K562 (cell line): ENCODE measurements around the gene COL8A2.

ENCODE experiments used
- CHD2 ChIP-seq: IDR thresholded peaks from 2 replicates; pipeline ENCODE4 v1.6.1; 2011; ENCODE audit warnings: low read depth, low read length
- CHD4 ChIP-seq: fragments of 200-600 bp; sonication (generic); IDR thresholded peaks from 3 replicates; pipeline ENCODE4 v1.6.1; 2012; ENCODE audit warnings: low read depth, mild to moderate bottlenecking, mixed read lengths, low read length, inconsistent platforms; ENCODE audit not compliant: insufficient read depth, insufficient replicate concordance, poor library complexity, severe bottlenecking
- GTF2F1 ChIP-seq: IDR thresholded peaks from 2 replicates; pipeline ENCODE4 v1.6.1; 2011; ENCODE audit warnings: low read depth, low read length, improper control_type of control experiment
- HCFC1 ChIP-seq: IDR thresholded peaks from 2 replicates; pipeline ENCODE4 v1.6.1; 2012; ENCODE audit warnings: low read depth, low read length, improper control_type of control experiment
- XRCC5 ChIP-seq: fragments of 200-400 bp; formaldehyde crosslinking; IDR thresholded peaks from 2 replicates; pipeline ENCODE4 v1.6.1; 2017; ENCODE audit warnings: low read depth, mild to moderate bottlenecking, low read length
- YY1 ChIP-seq, 3 experiments: IDR thresholded peaks; 2 replicates each; pipeline ENCODE4 v1.6.1; 2011; ENCODE audit warnings: low read length in 2 of 3, mild to moderate bottlenecking in 2 of 3, moderate library complexity in 2 of 3, borderline replicate concordance in 1 of 3, control low read depth in 1 of 3, low read depth in 1 of 3; ENCODE audit not compliant: insufficient read depth in 3 of 3, insufficient replicate concordance in 2 of 3, control insufficient read depth in 1 of 3, insufficient read length in 1 of 3; ENCODE audit errors: extremely low read depth in 1 of 3
- ZNF165 ChIP-seq: fragments of 250-450 bp; sonication (Bioruptor Pico); IDR thresholded peaks from 2 replicates; pipeline ENCODE4 v1.4.0; 2020; ENCODE audit warnings: borderline replicate concordance
- TF ChIP-seq, protein P1 (sequence below): sonication (generic); formaldehyde crosslinking; IDR thresholded peaks from 2 replicates; pipeline ENCODE4 v1.8.1; 2023; ENCODE audit warnings: mild to moderate bottlenecking, missing genetic modification reagents
- TF ChIP-seq, protein P2 (sequence below): IDR thresholded peaks from 2 replicates; pipeline ENCODE4 v1.6.1; 2011; ENCODE audit warnings: borderline replicate concordance, low read depth, mild to moderate bottlenecking, moderate library complexity, low read length; ENCODE audit not compliant: insufficient read depth, poor library complexity, severe bottlenecking
- TF ChIP-seq, protein P3 (sequence below): sonication (generic); formaldehyde crosslinking; IDR thresholded peaks from 2 replicates; pipeline ENCODE4 v1.5.0; 2020; ENCODE audit warnings: missing genetic modification reagents
- TF ChIP-seq, protein P4 (sequence below), 3 experiments: IDR thresholded peaks in 2 of 3; conservative IDR thresholded peaks in 1 of 3; 2 replicates each; pipeline ENCODE4 v1.5.1; 2011 to 2012; ENCODE audit warnings: low read length in 3 of 3, mild to moderate bottlenecking in 3 of 3, control low read depth in 2 of 3, improper control_type of control experiment in 1 of 3, inconsistent platforms in 1 of 3, low read depth in 1 of 3, mixed read lengths in 1 of 3, moderate library complexity in 1 of 3; ENCODE audit not compliant: insufficient read depth in 2 of 3
- TF ChIP-seq, protein P5 (sequence below): IDR thresholded peaks from 2 replicates; pipeline ENCODE4 v1.6.1; 2016; ENCODE audit warnings: missing genetic modification characterization, missing compliant biosample characterization
- TF ChIP-seq, protein P6 (sequence below): fragments of 450-650 bp; IDR thresholded peaks from one replicate; pipeline ENCODE4 v1.6.1; 2018; ENCODE audit warnings: mild to moderate bottlenecking, moderate library complexity; ENCODE audit not compliant: partially characterized antibody

DNA sequence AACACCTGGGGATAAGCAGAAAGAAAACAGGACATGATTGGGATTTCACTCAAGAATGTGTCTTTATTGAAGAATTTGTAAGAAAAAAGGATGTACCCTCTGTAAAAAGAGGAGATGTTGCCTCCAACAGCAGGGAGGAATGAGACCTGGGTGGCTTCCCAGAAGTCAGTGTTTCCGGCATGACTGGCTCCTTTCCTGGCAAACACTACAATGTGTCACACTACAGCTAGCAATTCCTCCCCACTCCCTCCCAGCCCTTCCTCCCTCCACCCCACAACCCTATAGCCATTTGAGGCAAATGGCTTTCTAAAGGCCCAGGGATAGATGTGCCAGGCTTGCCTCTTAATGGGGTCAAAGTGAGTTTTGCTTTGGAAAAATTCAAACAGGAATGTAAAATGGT lies 11.5 kb upstream of the COL8A2 start:
- TF ChIP-seq XRCC5: no peak
- TF ChIP-seq, protein P1, sequence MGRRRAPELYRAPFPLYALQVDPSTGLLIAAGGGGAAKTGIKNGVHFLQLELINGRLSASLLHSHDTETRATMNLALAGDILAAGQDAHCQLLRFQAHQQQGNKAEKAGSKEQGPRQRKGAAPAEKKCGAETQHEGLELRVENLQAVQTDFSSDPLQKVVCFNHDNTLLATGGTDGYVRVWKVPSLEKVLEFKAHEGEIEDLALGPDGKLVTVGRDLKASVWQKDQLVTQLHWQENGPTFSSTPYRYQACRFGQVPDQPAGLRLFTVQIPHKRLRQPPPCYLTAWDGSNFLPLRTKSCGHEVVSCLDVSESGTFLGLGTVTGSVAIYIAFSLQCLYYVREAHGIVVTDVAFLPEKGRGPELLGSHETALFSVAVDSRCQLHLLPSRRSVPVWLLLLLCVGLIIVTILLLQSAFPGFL (CRISPR knock-in tag): no peak
- TF ChIP-seq CHD4: no peak
- TF ChIP-seq, protein P2, sequence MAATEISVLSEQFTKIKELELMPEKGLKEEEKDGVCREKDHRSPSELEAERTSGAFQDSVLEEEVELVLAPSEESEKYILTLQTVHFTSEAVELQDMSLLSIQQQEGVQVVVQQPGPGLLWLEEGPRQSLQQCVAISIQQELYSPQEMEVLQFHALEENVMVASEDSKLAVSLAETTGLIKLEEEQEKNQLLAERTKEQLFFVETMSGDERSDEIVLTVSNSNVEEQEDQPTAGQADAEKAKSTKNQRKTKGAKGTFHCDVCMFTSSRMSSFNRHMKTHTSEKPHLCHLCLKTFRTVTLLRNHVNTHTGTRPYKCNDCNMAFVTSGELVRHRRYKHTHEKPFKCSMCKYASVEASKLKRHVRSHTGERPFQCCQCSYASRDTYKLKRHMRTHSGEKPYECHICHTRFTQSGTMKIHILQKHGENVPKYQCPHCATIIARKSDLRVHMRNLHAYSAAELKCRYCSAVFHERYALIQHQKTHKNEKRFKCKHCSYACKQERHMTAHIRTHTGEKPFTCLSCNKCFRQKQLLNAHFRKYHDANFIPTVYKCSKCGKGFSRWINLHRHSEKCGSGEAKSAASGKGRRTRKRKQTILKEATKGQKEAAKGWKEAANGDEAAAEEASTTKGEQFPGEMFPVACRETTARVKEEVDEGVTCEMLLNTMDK: no peak
- TF ChIP-seq GTF2F1: no peak
- TF ChIP-seq HCFC1: no peak
- TF ChIP-seq YY1 (IDR thresholded peaks at IDR 0.05; ENCODE audit: borderline replicate concordance in 1 of 3, control insufficient read depth in 1 of 3, extremely low read depth in 1 of 3, insufficient read depth in 3 of 3, insufficient read length in 1 of 3, insufficient replicate concordance in 2 of 3, low read depth in 1 of 3, low read length in 2 of 3): no peak
- TF ChIP-seq, protein P3, sequence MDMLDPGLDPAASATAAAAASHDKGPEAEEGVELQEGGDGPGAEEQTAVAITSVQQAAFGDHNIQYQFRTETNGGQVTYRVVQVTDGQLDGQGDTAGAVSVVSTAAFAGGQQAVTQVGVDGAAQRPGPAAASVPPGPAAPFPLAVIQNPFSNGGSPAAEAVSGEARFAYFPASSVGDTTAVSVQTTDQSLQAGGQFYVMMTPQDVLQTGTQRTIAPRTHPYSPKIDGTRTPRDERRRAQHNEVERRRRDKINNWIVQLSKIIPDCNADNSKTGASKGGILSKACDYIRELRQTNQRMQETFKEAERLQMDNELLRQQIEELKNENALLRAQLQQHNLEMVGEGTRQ (CRISPR knock-in tag): no peak
- TF ChIP-seq CHD2: no peak
- TF ChIP-seq, protein P4, sequence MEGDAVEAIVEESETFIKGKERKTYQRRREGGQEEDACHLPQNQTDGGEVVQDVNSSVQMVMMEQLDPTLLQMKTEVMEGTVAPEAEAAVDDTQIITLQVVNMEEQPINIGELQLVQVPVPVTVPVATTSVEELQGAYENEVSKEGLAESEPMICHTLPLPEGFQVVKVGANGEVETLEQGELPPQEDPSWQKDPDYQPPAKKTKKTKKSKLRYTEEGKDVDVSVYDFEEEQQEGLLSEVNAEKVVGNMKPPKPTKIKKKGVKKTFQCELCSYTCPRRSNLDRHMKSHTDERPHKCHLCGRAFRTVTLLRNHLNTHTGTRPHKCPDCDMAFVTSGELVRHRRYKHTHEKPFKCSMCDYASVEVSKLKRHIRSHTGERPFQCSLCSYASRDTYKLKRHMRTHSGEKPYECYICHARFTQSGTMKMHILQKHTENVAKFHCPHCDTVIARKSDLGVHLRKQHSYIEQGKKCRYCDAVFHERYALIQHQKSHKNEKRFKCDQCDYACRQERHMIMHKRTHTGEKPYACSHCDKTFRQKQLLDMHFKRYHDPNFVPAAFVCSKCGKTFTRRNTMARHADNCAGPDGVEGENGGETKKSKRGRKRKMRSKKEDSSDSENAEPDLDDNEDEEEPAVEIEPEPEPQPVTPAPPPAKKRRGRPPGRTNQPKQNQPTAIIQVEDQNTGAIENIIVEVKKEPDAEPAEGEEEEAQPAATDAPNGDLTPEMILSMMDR (IDR thresholded peaks at IDR 0.05 in 2 of 3, conservative IDR thresholded peaks at IDR 0.05 in 1 of 3; ENCODE audit: insufficient read depth in 2 of 3, low read depth in 1 of 3, low read length in 3 of 3): no peak
- TF ChIP-seq, protein P5, sequence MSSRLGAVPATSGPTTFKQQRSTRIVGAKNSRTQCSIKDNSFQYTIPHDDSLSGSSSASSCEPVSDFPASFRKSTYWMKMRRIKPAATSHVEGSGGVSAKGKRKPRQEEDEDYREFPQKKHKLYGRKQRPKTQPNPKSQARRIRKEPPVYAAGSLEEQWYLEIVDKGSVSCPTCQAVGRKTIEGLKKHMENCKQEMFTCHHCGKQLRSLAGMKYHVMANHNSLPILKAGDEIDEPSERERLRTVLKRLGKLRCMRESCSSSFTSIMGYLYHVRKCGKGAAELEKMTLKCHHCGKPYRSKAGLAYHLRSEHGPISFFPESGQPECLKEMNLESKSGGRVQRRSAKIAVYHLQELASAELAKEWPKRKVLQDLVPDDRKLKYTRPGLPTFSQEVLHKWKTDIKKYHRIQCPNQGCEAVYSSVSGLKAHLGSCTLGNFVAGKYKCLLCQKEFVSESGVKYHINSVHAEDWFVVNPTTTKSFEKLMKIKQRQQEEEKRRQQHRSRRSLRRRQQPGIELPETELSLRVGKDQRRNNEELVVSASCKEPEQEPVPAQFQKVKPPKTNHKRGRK (tag): no peak
- no peak for TF ChIP-seq ZNF165
- TF ChIP-seq, protein P6, sequence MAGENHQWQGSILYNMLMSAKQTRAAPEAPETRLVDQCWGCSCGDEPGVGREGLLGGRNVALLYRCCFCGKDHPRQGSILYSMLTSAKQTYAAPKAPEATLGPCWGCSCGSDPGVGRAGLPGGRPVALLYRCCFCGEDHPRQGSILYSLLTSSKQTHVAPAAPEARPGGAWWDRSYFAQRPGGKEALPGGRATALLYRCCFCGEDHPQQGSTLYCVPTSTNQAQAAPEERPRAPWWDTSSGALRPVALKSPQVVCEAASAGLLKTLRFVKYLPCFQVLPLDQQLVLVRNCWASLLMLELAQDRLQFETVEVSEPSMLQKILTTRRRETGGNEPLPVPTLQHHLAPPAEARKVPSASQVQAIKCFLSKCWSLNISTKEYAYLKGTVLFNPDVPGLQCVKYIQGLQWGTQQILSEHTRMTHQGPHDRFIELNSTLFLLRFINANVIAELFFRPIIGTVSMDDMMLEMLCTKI: no peak
